Peyer's patch (tissue), 4 donors: ENCODE results near the gene RSPH4A.

Source experiments
- CTCF ChIP-seq, 6 experiments: fragments of 450-650 bp in 4 of 6; fragments of 200-600 bp in 2 of 6; sonication (generic) in 1 of 6; IDR thresholded peaks; one replicate each; pipeline ENCODE4 v1.5.1; 2017 to 2019; ENCODE audit warnings: antibody characterized with exemption in 6 of 6, mild to moderate bottlenecking in 3 of 6, moderate library complexity in 1 of 6
- POLR2A ChIP-seq, 2 donors: fragments of 450-650 bp; IDR thresholded peaks; one replicate each; pipeline ENCODE4 v1.5.1; 2017; ENCODE audit warnings: antibody characterized with exemption in 2 of 2, mild to moderate bottlenecking in 2 of 2, moderate library complexity in 2 of 2

DNA sequence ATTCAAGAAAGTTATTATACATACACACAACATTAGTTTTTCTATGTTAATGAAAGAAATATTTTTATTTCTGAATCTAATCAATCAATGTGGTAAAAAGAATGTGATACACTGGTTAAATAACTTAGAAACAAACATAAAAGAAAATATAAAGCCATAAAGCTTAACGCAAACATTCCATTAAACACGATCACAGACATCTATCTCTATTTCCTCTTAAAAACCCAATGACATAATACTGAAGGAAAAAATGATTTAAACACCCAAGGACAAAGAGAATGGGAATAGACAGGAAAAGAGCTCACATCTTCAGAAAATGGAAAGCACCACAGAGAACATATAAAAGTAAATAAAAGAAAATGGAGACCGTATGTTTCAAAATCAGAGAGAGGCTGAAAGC is 32.9 kb downstream of the RSPH4A start:
- TF ChIP-seq CTCF (IDR thresholded peaks at IDR 0.05), result no peak
- TF ChIP-seq POLR2A (IDR thresholded peaks at IDR 0.05), result no peak
